Subcutaneous adipose tissue (tissue), 4 donors: ENCODE data around the gene TSPAN4. TPM values are rescaled to one million over a fixed set of nuclear protein-coding genes. Genes with fewer than 3 reads are reported as not detected.

Experiments
- CTCF ChIP-seq: fragments of 450-650 bp; IDR thresholded peaks from one replicate; pipeline ENCODE4 v1.5.1; 2016; ENCODE audit warnings: low read depth, mild to moderate bottlenecking, control low read depth, antibody characterized with exemption, moderate library complexity
- total RNA-seq, 4 donors: library from RNA; depleted of rRNA; stranded (reverse); fragments of >200 nt; gene quantifications; one replicate each; pipeline ENCODE4 v1.1.0, GENCODE V29; 2016

The TSPAN4 gene
- total RNA-seq, 4 donors from 2014 or later = 67.0 to 219 (median 185) TPM

- TF ChIP-seq CTCF = no peak
Measured at GRCh38 chr11:834371-835316, 8.0 kb upstream of the TSPAN4 start.

GRCh38 chr11:836274-836673 is 6.4 kb upstream of the TSPAN4 start:
- TF ChIP-seq CTCF = no peak

GRCh38 chr11:836700-837099 is 6.0 kb upstream of the TSPAN4 start:
- TF ChIP-seq CTCF = no peak

GRCh38 chr11:837189-837989 is 5.3 kb upstream of the TSPAN4 start:
- TF ChIP-seq CTCF = no peak

- no peak for TF ChIP-seq CTCF
Measured at GRCh38 chr11:837990-838307, 4.7 kb upstream of the TSPAN4 start.

GRCh38 chr11:838441-839279 is 4.0 kb upstream of the TSPAN4 start:
- TF ChIP-seq CTCF = no peak
